ENCODE data around the gene ZNF805.

GRCh38 chr19:57302020-57302465 lies 61.6 kb downstream of the ZNF805 start:
- TF ChIP-seq, protein P1, sequence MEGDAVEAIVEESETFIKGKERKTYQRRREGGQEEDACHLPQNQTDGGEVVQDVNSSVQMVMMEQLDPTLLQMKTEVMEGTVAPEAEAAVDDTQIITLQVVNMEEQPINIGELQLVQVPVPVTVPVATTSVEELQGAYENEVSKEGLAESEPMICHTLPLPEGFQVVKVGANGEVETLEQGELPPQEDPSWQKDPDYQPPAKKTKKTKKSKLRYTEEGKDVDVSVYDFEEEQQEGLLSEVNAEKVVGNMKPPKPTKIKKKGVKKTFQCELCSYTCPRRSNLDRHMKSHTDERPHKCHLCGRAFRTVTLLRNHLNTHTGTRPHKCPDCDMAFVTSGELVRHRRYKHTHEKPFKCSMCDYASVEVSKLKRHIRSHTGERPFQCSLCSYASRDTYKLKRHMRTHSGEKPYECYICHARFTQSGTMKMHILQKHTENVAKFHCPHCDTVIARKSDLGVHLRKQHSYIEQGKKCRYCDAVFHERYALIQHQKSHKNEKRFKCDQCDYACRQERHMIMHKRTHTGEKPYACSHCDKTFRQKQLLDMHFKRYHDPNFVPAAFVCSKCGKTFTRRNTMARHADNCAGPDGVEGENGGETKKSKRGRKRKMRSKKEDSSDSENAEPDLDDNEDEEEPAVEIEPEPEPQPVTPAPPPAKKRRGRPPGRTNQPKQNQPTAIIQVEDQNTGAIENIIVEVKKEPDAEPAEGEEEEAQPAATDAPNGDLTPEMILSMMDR (conservative IDR thresholded peaks at IDR 0.05; ENCODE audit: low read length), result no peak
- TF ChIP-seq EZH2phosphoT487 (IDR thresholded peaks at IDR 0.05; ENCODE audit: borderline replicate concordance, low read depth, low read length), result no peak
